Epithelial cell of esophagus (primary cell): Measurements from ENCODE around the gene PRKAR2B.

ENCODE experiments used
- DNase-seq: peaks from one replicate; pipeline ENCODE4 v3.0.0; 2010; ENCODE audit warnings: low read depth
- H3K4me3 ChIP-seq: 2 replicates; pipeline ENCODE4 v1.5.1; 2011; ENCODE audit warnings: mild to moderate bottlenecking, low read length, control low read depth
- TF ChIP-seq, protein P1 (sequence below): IDR thresholded peaks from 2 replicates; pipeline ENCODE4 v1.5.1; 2011; ENCODE audit warnings: low read depth, mild to moderate bottlenecking, low read length, control low read depth, inconsistent platforms; ENCODE audit not compliant: insufficient read depth; ENCODE audit errors: missing control alignments

PRKAR2B gene

DNA sequence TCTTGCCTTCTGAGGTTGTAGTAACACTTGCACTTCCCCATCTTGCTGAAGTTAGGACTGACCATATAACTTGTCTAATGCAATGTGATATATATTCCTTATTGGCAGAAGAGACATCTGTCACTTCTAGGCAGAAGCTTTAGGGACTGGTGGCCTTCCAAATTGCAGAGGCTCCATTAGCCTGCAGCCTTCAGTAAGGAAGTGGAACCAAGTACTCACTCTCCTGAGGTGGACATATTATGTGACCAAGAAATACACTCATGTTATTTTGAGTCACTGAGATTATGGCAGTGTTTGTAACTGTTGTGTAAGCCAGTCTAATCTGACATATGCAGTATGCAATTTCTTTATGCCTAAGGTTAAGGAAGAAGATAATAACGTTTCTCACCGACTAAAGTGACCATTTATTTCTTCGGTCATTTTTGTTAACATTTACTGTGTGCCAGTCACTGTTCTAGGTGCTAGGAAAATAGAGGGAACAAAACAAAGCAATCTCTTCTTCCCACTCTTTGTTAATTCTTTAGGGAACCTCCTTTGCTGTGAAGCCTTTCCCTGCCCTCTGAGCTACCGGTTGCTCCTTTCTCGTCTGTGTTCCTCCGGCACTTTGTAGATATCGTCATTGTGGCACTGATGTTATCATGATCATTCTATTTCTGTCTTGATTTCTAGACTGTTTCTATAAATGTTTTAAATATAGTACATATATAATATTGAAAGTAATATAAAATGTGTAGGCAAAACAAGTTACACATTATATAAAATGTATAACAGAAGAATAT, 71.4 kb downstream of the PRKAR2B start:
- TF ChIP-seq, protein P1, sequence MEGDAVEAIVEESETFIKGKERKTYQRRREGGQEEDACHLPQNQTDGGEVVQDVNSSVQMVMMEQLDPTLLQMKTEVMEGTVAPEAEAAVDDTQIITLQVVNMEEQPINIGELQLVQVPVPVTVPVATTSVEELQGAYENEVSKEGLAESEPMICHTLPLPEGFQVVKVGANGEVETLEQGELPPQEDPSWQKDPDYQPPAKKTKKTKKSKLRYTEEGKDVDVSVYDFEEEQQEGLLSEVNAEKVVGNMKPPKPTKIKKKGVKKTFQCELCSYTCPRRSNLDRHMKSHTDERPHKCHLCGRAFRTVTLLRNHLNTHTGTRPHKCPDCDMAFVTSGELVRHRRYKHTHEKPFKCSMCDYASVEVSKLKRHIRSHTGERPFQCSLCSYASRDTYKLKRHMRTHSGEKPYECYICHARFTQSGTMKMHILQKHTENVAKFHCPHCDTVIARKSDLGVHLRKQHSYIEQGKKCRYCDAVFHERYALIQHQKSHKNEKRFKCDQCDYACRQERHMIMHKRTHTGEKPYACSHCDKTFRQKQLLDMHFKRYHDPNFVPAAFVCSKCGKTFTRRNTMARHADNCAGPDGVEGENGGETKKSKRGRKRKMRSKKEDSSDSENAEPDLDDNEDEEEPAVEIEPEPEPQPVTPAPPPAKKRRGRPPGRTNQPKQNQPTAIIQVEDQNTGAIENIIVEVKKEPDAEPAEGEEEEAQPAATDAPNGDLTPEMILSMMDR = no peak
- H3K4me3 ChIP-seq = no peak overlapping the region
- no peak for DNase-seq

GRCh38 chr7:107118109-107118900, 73.8 kb downstream of the PRKAR2B start:
- TF ChIP-seq, protein P1 = no peak
- DNase-seq = no peak
- H3K4me3 ChIP-seq = no peak overlapping the region

DNA sequence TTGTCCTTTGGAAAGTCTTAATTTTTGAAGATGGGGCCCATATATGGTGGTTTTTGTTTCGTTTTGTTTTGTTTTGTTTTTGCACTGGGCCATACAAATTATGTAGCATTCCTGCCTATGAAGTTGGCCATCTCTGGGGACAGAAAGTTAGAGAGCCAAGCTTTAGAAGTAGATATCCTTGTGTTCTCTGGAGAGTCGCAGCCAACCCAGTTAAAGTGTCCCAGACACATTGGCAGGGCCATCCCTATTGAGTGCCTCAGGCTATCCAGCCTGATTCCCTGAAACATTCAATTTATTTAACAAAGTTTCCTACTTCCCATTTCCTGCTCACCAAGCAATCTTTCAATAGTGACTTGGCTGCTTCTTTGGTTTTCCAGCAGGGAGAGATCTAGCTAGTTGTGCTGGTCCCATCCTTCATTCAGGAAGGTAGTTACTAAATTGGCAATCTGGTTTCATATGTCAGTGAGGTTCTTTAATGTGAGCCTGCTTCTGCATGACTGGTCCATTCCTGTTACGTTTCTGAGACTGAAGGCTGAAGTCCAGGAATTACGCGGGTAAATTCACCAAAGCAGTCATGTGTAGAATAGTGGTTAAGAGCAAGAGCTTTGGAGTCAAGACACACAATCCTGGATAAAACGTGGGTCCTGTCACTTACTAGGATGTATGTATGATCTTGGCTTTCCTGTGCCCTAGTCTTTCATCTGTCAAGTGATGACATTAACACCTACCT, 75.0 kb downstream of the PRKAR2B start:
- DNase-seq = no peak
- H3K4me3 ChIP-seq = no peak overlapping the region
- TF ChIP-seq, protein P1 = no peak

GRCh38 chr7:107122486-107122911, 78.0 kb downstream of the PRKAR2B start:
- DNase-seq = no peak
- H3K4me3 ChIP-seq = no peak overlapping the region
- TF ChIP-seq, protein P1 = no peak

GRCh38 chr7:107123392-107123791, 78.9 kb downstream of the PRKAR2B start:
- H3K4me3 ChIP-seq = no peak overlapping the region
- DNase-seq = no peak
- TF ChIP-seq, protein P1 = no peak

- H3K4me3 ChIP-seq = no peak overlapping the region
- no peak for DNase-seq
- TF ChIP-seq, protein P1 = no peak
These were observed 81.0 kb downstream of the PRKAR2B start for GRCh38 chr7:107125475-107125874.
